GM23248 (cell line): Measurements from ENCODE around the gene RCAN1. TPM values are rescaled to one million over a fixed set of nuclear protein-coding genes. Genes with fewer than 3 reads are reported as not detected.

ENCODE experiments used
- DNase-seq: peaks from one replicate; pipeline ENCODE4 v3.0.0-alpha.2; 2015
- H2AFZ ChIP-seq: fragments of 200-600 bp; sonication (generic); 2 replicates; pipeline ENCODE4 v1.6.1; 2016; ENCODE audit warnings: antibody characterized with exemption
- H3F3A ChIP-seq: fragments of 200-600 bp; sonication (generic); 2 replicates; pipeline ENCODE4 v1.6.1; 2016; ENCODE audit warnings: mild to moderate bottlenecking, antibody characterized with exemption, mixed run types; ENCODE audit not compliant: insufficient read depth
- H3K27ac ChIP-seq: fragments of 200-600 bp; sonication (generic); 2 replicates; pipeline ENCODE4 v1.5.1; 2016; ENCODE audit warnings: mild to moderate bottlenecking
- H3K27me3 ChIP-seq: fragments of 200-600 bp; sonication (generic); replicated peaks from 2 replicates; pipeline ENCODE4 v1.6.1; 2016; ENCODE audit warnings: mild to moderate bottlenecking; ENCODE audit not compliant: insufficient read depth
- H3K36me3 ChIP-seq: fragments of 200-600 bp; sonication (generic); 2 replicates; pipeline ENCODE4 v1.6.1; 2016; ENCODE audit warnings: low read depth, mild to moderate bottlenecking
- H3K4me1 ChIP-seq: fragments of 200-600 bp; sonication (generic); 2 replicates; pipeline ENCODE4 v1.6.1; 2016; ENCODE audit warnings: mild to moderate bottlenecking; ENCODE audit not compliant: insufficient read depth
- H3K4me2 ChIP-seq: fragments of 200-600 bp; sonication (generic); one replicate; pipeline ENCODE4 v1.6.1; 2016; ENCODE audit warnings: mild to moderate bottlenecking; ENCODE audit not compliant: unreplicated experiment
- H3K4me3 ChIP-seq: fragments of 200-600 bp; sonication (generic); 2 replicates; pipeline ENCODE4 v1.5.1; 2016; ENCODE audit warnings: mild to moderate bottlenecking
- H3K79me2 ChIP-seq: fragments of 200-600 bp; sonication (generic); 2 replicates; pipeline ENCODE4 v1.6.1; 2016; ENCODE audit warnings: mild to moderate bottlenecking; ENCODE audit not compliant: insufficient read depth
- H3K9ac ChIP-seq: fragments of 200-600 bp; sonication (generic); 2 replicates; pipeline ENCODE4 v1.6.1; 2016; ENCODE audit warnings: mild to moderate bottlenecking
- H3K9me2 ChIP-seq: fragments of 200-600 bp; sonication (generic); 2 replicates; pipeline ENCODE4 v1.6.1; 2016; ENCODE audit warnings: mixed run types, mild to moderate bottlenecking, moderate library complexity; ENCODE audit not compliant: insufficient read depth
- H3K9me3 ChIP-seq: fragments of 200-600 bp; sonication (generic); one replicate; pipeline ENCODE4 v1.6.1; 2017; ENCODE audit warnings: low read depth
- H4K20me1 ChIP-seq: fragments of 200-600 bp; sonication (generic); 2 replicates; pipeline ENCODE4 v1.6.0; 2016; ENCODE audit not compliant: insufficient read depth
- EZH2 ChIP-seq: fragments of 200-600 bp; sonication (generic); IDR thresholded peaks from 2 replicates; pipeline ENCODE4 v1.6.1; 2018; ENCODE audit warnings: antibody characterized with exemption, mild to moderate bottlenecking; ENCODE audit not compliant: insufficient read depth, poor library complexity, severe bottlenecking
- EZH2phosphoT487 ChIP-seq: fragments of 200-600 bp; sonication (generic); IDR thresholded peaks from 2 replicates; pipeline ENCODE4 v1.6.1; 2018; ENCODE audit warnings: antibody characterized with exemption, moderate library complexity, mild to moderate bottlenecking, low read depth; ENCODE audit not compliant: insufficient read depth
- WGBS, 2 experiments: methylation state at CpG; one replicate each; pipeline ENCODE4 v1.1.6; 2015 to 2017; ENCODE audit warnings: low lambda C conversion rate in 2 of 2, low coverage in 1 of 2; ENCODE audit errors: missing lambda C conversion rate in 2 of 2; 5-methylcytosine and 5-hydroxymethylcytosine counted together
- in situ Hi-C: fragments of 300-500 bp; cut with MboI; formaldehyde crosslinking; loops from 2 replicates; pipeline ENCODE4 v1.15.0; 2020
- polyA plus RNA-seq: library from polyadenylated mRNA; unstranded; fragments of >200 nt; fragmentation: Nextera tagmentation; extraction: Ambion mirVana; gene quantifications from 2 replicates; pipeline ENCODE4 v1.2.1, GENCODE V29; 2016
- total RNA-seq: library from RNA; depleted of rRNA; stranded (reverse); fragments of >200 nt; shearing (Covaris generic); gene quantifications from 2 replicates; pipeline ENCODE4 v1.2.3, GENCODE V29; 2014

The RCAN1 gene
- total and polyA plus RNA-seq, 2 experiments from 2014 or later: 65.9 to 76.3 TPM

GRCh38 chr21:34621434-34622350 is 6.8 kb upstream of the RCAN1 start:
- H3K4me3 ChIP-seq: no peak overlapping the region
- no peaks in the 10 kb centered on the region for H3K9me2 ChIP-seq
- in situ Hi-C loops: no loop called here
- H3K4me2 ChIP-seq: no peak overlapping the region
- H3K36me3 ChIP-seq: no peaks in the 10 kb centered on the region
- H3F3A ChIP-seq: no peaks in the 10 kb centered on the region
- H3K4me1 ChIP-seq: no peaks in the 10 kb centered on the region
- no peaks in the 10 kb centered on the region for H3K79me2 ChIP-seq
- 68 to 72% methylated on average over 4 of the region's 4 CpGs for WGBS, 2 experiments
- no peak overlapping the region for H2AFZ ChIP-seq
- H4K20me1 ChIP-seq: no peaks in the 10 kb centered on the region
- no peak overlapping the region for H3K9ac ChIP-seq
- no peak for TF ChIP-seq EZH2
- TF ChIP-seq EZH2phosphoT487: no peak
- DNase-seq: no peak
- peaks cover 15% of the 10 kb centered on the region for H3K27me3 ChIP-seq
- no peak overlapping the region for H3K27ac ChIP-seq
- no peaks in the 10 kb centered on the region for H3K9me3 ChIP-seq

- DNase-seq: no peak
- Histone ChIP-seq H4K20me1 (no peaks in the 10 kb centered on the region), H3F3A (no peaks in the 10 kb centered on the region), H3K27me3 (peaks cover 15% of the 10 kb centered on the region), H3K4me2 (no peak overlapping the region), H3K4me3 (no peak overlapping the region), H3K9me2 (no peaks in the 10 kb centered on the region), H3K27ac (no peak overlapping the region), H2AFZ (no peak overlapping the region), H3K36me3 (no peaks in the 10 kb centered on the region), H3K79me2 (no peaks in the 10 kb centered on the region), H3K9me3 (no peaks in the 10 kb centered on the region), H3K9ac (no peak overlapping the region), H3K4me1 (no peaks in the 10 kb centered on the region; the same call in 1 of the 2 replicates)
- in situ Hi-C loops: no loop called here
- 69 to 75% methylated on average over 8 of the region's 8 CpGs for WGBS, 2 experiments
- no peak for TF ChIP-seq EZH2
- no peak for TF ChIP-seq EZH2phosphoT487
Measured at GRCh38 chr21:34619841-34620665, 5.1 kb upstream of the RCAN1 start.

- Histone ChIP-seq H3K9me3 (no peaks in the 10 kb centered on the region), H2AFZ (no peak overlapping the region), H3K4me1 (peaks cover under 1% of the 10 kb centered on the region; the same call in 1 of the 2 replicates), H3K27me3 (peaks cover 12% of the 10 kb centered on the region), H3K9ac (no peak overlapping the region), H3K27ac (no peak overlapping the region), H3K36me3 (no peaks in the 10 kb centered on the region), H4K20me1 (no peaks in the 10 kb centered on the region), H3K4me3 (no peak overlapping the region), H3K79me2 (no peaks in the 10 kb centered on the region), H3F3A (no peaks in the 10 kb centered on the region), H3K4me2 (no peak overlapping the region), H3K9me2 (no peaks in the 10 kb centered on the region)
- no peak for DNase-seq
- TF ChIP-seq EZH2phosphoT487 (no peak), EZH2 (no peak)
- in situ Hi-C loops: no loop called here
- 85 to 90% methylated on average over 1 of the region's 1 CpG for WGBS, 2 experiments
Measured at GRCh38 chr21:34618941-34619340, 4.0 kb upstream of the RCAN1 start.

- Histone ChIP-seq H3K9me2 (no peaks in the 10 kb centered on the region), H3K27me3 (0 out of 2 replicates have a peak, but pooled peaks cover 12% of the 10 kb centered on the region), H3K9me3 (no peaks in the 10 kb centered on the region), H3K4me3 (no peak overlapping the region), H3K4me1 (peaks cover 3% of the 10 kb centered on the region; the same call in 1 of the 2 replicates), H3F3A (no peaks in the 10 kb centered on the region), H2AFZ (no peak overlapping the region), H3K27ac (no peak overlapping the region), H3K4me2 (no peak overlapping the region), H3K36me3 (no peaks in the 10 kb centered on the region), H3K79me2 (peaks cover 7% of the 10 kb centered on the region; the same call in 1 of the 2 replicates), H3K9ac (no peak overlapping the region), H4K20me1 (no peaks in the 10 kb centered on the region)
- in situ Hi-C loops: no loop called here
- no peak for TF ChIP-seq EZH2
- TF ChIP-seq EZH2phosphoT487: no peak
- WGBS, 2 experiments: 70 to 72% methylated on average over 8 of the region's 8 CpGs
- no peak for DNase-seq
Measured at GRCh38 chr21:34617753-34618339, 2.9 kb upstream of the RCAN1 start.
